K562 (cell line): ENCODE measurements around the gene SLC29A3. TPM values are rescaled to one million over a fixed set of nuclear protein-coding genes. Genes with fewer than 3 reads are reported as not detected.

Experiments used
- BCL6 ChIP-seq: fragments of 250-450 bp; sonication (Bioruptor Pico); IDR thresholded peaks from 2 replicates; pipeline ENCODE4 v1.4.0; 2020
- CEBPG ChIP-seq, 3 experiments: fragments of 200-800 bp in 1 of 3; sonication (Bioruptor generic) in 1 of 3; sonication (generic) in 1 of 3; formaldehyde crosslinking in 1 of 3; IDR thresholded peaks in 2 of 3; conservative IDR thresholded peaks in 1 of 3; 2 replicates each; pipeline versions ENCODE4 v1.6.1 to v1.8.0; 2016 to 2022; ENCODE audit warnings: missing compliant biosample characterization in 2 of 3, missing genetic modification characterization in 2 of 3, mild to moderate bottlenecking in 1 of 3, missing genetic modification reagents in 1 of 3
- COPS2 ChIP-seq: fragments of 450-650 bp; conservative IDR thresholded peaks from 2 replicates; pipeline ENCODE4 v1.6.1; 2016; ENCODE audit warnings: mild to moderate bottlenecking, moderate library complexity
- CREM ChIP-seq: IDR thresholded peaks from 2 replicates; pipeline ENCODE4 v1.6.1; 2014; ENCODE audit warnings: antibody characterized with exemption, low read depth
- CSDE1 ChIP-seq, 2 experiments: fragments of 450-650 bp; IDR thresholded peaks; 2 replicates each; pipeline ENCODE4 v1.6.1; 2016; ENCODE audit warnings: mild to moderate bottlenecking in 1 of 2
- CXXC5 ChIP-seq: fragments of 250-450 bp; sonication (Bioruptor Pico); IDR thresholded peaks from 2 replicates; pipeline ENCODE4 v1.8.0; 2022; ENCODE audit warnings: inconsistent platforms, mild to moderate bottlenecking, moderate library complexity
- JUND ChIP-seq, 2 experiments: IDR thresholded peaks; 2 replicates in 1 of 2; 3 replicates in 1 of 2; pipeline ENCODE4 v1.6.1; 2011; ENCODE audit warnings: borderline replicate concordance in 2 of 2, low read depth in 2 of 2, low read length in 2 of 2, improper control_type of control experiment in 1 of 2, missing biosample characterization in 1 of 2, missing genetic modification characterization in 1 of 2, missing genetic modification reagents in 1 of 2
- KAT2B ChIP-seq: IDR thresholded peaks from one replicate; pipeline ENCODE4 v1.6.1; 2012; ENCODE audit warnings: low read depth, mild to moderate bottlenecking, control low read depth, inconsistent platforms, low read length, moderate library complexity
- MEIS2 ChIP-seq: fragments of 450-650 bp; IDR thresholded peaks from 2 replicates; pipeline ENCODE4 v1.6.1; 2014; ENCODE audit warnings: mild to moderate bottlenecking; ENCODE audit not compliant: partially characterized antibody
- MYBL2 ChIP-seq, 2 experiments: fragments of 450-650 bp in 1 of 2; sonication (generic) in 1 of 2; formaldehyde crosslinking in 1 of 2; IDR thresholded peaks; 2 replicates each; pipeline versions ENCODE4 v1.6.1 to v1.8.1; 2017 to 2022; ENCODE audit warnings: borderline replicate concordance in 1 of 2, inconsistent platforms in 1 of 2, low read depth in 1 of 2, mild to moderate bottlenecking in 1 of 2, missing genetic modification reagents in 1 of 2, moderate library complexity in 1 of 2
- NELFE ChIP-seq: IDR thresholded peaks from 2 replicates; pipeline ENCODE4 v1.6.1; 2011; ENCODE audit warnings: mild to moderate bottlenecking; ENCODE audit not compliant: insufficient read depth, insufficient read length
- RAD51 ChIP-seq: fragments of 450-650 bp; IDR thresholded peaks from 2 replicates; pipeline ENCODE4 v1.7.1; 2016; ENCODE audit warnings: low read depth, mild to moderate bottlenecking, borderline replicate concordance
- RBM14 ChIP-seq: fragments of 200-400 bp; formaldehyde crosslinking; IDR thresholded peaks from 2 replicates; pipeline ENCODE4 v1.6.1; 2018; ENCODE audit warnings: low read depth, mild to moderate bottlenecking, low read length, moderate library complexity, borderline replicate concordance; ENCODE audit not compliant: insufficient read depth
- TCF7 ChIP-seq: sonication (generic); IDR thresholded peaks from 2 replicates; pipeline ENCODE4 v1.6.1; 2016; ENCODE audit warnings: antibody characterized with exemption, borderline replicate concordance
- XRCC3 ChIP-seq: fragments of 450-650 bp; IDR thresholded peaks from 2 replicates; pipeline ENCODE4 v1.6.1; 2017; ENCODE audit warnings: mild to moderate bottlenecking, moderate library complexity
- ZKSCAN3 ChIP-seq: fragments of 250-450 bp; sonication (Bioruptor Pico); IDR thresholded peaks from 2 replicates; pipeline ENCODE4 v1.4.0; 2020
- ZNF140 ChIP-seq: fragments of 250-450 bp; sonication (Bioruptor Pico); IDR thresholded peaks from 2 replicates; pipeline ENCODE4 v1.8.0; 2021; ENCODE audit warnings: moderate library complexity, mild to moderate bottlenecking, inconsistent platforms
- ZNF668 ChIP-seq: fragments of 250-450 bp; sonication (Bioruptor Pico); IDR thresholded peaks from 2 replicates; pipeline ENCODE4 v1.8.0; 2022; ENCODE audit warnings: mild to moderate bottlenecking, inconsistent platforms
- ZSCAN32 ChIP-seq: fragments of 450-650 bp; formaldehyde crosslinking; IDR thresholded peaks from 2 replicates; pipeline ENCODE4 v1.4.0; 2020; ENCODE audit warnings: mild to moderate bottlenecking, moderate library complexity
- polyA plus RNA-seq, 8 experiments: library from polyadenylated mRNA; depleted of rRNA in 4 of 8; stranded (reverse) in 5 of 8; unstranded in 3 of 8; fragments of >200 nt; fragmentation: Nextera tagmentation in 2 of 8; fragmentation: Illumina TruSeq in 1 of 8; extraction: Ambion mirVana in 2 of 8; extraction: Trizol in 1 of 8; gene quantifications; 2 replicates each; pipeline versions ENCODE4 v1.2.1 to v1.2.3, GENCODE V29; 2011 to 2014; ENCODE audit warnings: inconsistent platforms in 1 of 8, missing spikeins in 1 of 8
- total RNA-seq, 7 experiments: library from RNA; depleted of rRNA in 6 of 7; stranded (reverse); fragments of >200 nt in 6 of 7; fragmentation: Illumina TruSeq in 2 of 7; extraction: Trizol in 2 of 7; gene quantifications; 2 replicates each; pipeline versions ENCODE4 v1.2.1 to v1.2.3, GENCODE V29; 2011 to 2021; ENCODE audit warnings: low replicate concordance in 1 of 7
- TF ChIP-seq, protein P1 (sequence below): fragments of 450-650 bp; IDR thresholded peaks from 2 replicates; pipeline ENCODE4 v1.6.1; 2018; ENCODE audit warnings: mild to moderate bottlenecking, low read depth; ENCODE audit not compliant: partially characterized antibody
- TF ChIP-seq, protein P2 (sequence below): fragments of 250-450 bp; sonication (Bioruptor Pico); IDR thresholded peaks from 2 replicates; pipeline ENCODE4 v1.6.1; 2021; ENCODE audit warnings: mild to moderate bottlenecking
- TF ChIP-seq, protein P3 (sequence below): fragments of 200-800 bp; sonication (Bioruptor generic); IDR thresholded peaks from 2 replicates; pipeline ENCODE4 v1.6.1; 2016; ENCODE audit warnings: missing genetic modification characterization, missing compliant biosample characterization

Gene SLC29A3
- total and polyA plus RNA-seq, 9 of the 15 experiments (the other 6 are each of a cell fraction or from before 2014, with no cell fraction given): 2.1 to 10.7 (median 4.6) TPM

DNA sequence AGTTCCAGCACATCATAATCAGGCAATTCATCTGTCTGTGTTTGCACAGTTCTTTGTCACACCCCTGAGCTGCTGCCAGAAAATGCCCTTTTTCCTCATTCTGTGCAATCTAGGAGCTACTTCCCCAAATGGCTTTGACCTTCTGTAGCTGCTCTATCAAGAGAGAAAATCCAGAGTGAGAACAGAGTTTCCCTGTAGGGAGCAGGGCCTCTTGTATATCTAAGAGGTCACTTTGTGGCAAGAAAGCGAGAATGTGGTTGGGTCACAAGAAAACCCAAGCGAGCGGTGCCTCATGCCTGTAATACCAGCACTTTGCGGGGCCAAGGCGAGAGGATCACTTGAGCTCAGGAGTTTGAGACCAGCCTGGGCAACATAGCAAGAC, 24.3 kb downstream of the SLC29A3 start (continued):
- TF ChIP-seq NELFE: no peak
- 0 out of 2 replicates have a peak, but pooled peaks have one; percentile 18 for TF ChIP-seq CREM
- no peak for TF ChIP-seq CSDE1 (IDR thresholded peaks at IDR 0.05)
- TF ChIP-seq XRCC3: no peak
- no peak for TF ChIP-seq JUND (IDR thresholded peaks at IDR 0.05; ENCODE audit: borderline replicate concordance, low read depth, low read length)
- no peak; the same call in 2 of the 3 replicates for TF ChIP-seq JUND (tag; IDR thresholded peaks at IDR 0.05; ENCODE audit: borderline replicate concordance, low read depth, low read length)
- no peak for TF ChIP-seq BCL6 (CRISPR knock-in tag)
- TF ChIP-seq RBM14: no peak
- peak; percentile 55 for TF ChIP-seq MEIS2
- TF ChIP-seq ZSCAN32: no peak
- no peak for TF ChIP-seq COPS2
- TF ChIP-seq CXXC5 (CRISPR knock-in tag): no peak
- TF ChIP-seq, protein P1, sequence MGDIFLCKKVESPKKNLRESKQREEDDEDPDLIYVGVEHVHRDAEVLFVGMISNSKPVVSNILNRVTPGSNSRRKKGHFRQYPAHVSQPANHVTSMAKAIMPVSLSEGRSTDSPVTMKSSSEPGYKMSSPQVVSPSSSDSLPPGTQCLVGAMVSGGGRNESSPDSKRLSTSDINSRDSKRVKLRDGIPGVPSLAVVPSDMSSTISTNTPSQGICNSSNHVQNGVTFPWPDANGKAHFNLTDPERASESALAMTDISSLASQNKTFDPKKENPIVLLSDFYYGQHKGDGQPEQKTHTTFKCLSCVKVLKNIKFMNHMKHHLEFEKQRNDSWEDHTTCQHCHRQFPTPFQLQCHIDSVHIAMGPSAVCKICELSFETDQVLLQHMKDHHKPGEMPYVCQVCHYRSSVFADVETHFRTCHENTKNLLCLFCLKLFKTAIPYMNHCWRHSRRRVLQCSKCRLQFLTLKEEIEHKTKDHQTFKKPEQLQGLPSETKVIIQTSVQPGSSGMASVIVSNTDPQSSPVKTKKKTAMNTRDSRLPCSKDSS: no peak
- TF ChIP-seq TCF7: no peak
- no peak for TF ChIP-seq RAD51
- TF ChIP-seq, protein P2, sequence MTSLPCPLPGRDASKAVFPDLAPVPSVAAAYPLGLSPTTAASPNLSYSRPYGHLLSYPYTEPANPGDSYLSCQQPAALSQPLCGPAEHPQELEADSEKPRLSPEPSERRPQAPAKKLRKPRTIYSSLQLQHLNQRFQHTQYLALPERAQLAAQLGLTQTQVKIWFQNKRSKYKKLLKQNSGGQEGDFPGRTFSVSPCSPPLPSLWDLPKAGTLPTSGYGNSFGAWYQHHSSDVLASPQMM (CRISPR knock-in tag): no peak
- TF ChIP-seq ZKSCAN3 (CRISPR knock-in tag): no peak
- TF ChIP-seq KAT2B: no peak
- TF ChIP-seq ZNF668: no peak
- TF ChIP-seq MYBL2 (IDR thresholded peaks at IDR 0.05; ENCODE audit: low read depth): no peak
- no peak for TF ChIP-seq MYBL2 (CRISPR knock-in tag; IDR thresholded peaks at IDR 0.05; ENCODE audit: borderline replicate concordance)
- TF ChIP-seq, protein P3, sequence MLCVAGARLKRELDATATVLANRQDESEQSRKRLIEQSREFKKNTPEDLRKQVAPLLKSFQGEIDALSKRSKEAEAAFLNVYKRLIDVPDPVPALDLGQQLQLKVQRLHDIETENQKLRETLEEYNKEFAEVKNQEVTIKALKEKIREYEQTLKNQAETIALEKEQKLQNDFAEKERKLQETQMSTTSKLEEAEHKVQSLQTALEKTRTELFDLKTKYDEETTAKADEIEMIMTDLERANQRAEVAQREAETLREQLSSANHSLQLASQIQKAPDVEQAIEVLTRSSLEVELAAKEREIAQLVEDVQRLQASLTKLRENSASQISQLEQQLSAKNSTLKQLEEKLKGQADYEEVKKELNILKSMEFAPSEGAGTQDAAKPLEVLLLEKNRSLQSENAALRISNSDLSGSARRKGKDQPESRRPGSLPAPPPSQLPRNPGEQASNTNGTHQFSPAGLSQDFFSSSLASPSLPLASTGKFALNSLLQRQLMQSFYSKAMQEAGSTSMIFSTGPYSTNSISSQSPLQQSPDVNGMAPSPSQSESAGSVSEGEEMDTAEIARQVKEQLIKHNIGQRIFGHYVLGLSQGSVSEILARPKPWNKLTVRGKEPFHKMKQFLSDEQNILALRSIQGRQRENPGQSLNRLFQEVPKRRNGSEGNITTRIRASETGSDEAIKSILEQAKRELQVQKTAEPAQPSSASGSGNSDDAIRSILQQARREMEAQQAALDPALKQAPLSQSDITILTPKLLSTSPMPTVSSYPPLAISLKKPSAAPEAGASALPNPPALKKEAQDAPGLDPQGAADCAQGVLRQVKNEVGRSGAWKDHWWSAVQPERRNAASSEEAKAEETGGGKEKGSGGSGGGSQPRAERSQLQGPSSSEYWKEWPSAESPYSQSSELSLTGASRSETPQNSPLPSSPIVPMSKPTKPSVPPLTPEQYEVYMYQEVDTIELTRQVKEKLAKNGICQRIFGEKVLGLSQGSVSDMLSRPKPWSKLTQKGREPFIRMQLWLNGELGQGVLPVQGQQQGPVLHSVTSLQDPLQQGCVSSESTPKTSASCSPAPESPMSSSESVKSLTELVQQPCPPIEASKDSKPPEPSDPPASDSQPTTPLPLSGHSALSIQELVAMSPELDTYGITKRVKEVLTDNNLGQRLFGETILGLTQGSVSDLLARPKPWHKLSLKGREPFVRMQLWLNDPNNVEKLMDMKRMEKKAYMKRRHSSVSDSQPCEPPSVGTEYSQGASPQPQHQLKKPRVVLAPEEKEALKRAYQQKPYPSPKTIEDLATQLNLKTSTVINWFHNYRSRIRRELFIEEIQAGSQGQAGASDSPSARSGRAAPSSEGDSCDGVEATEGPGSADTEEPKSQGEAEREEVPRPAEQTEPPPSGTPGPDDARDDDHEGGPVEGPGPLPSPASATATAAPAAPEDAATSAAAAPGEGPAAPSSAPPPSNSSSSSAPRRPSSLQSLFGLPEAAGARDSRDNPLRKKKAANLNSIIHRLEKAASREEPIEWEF (CRISPR knock-in tag): no peak
- no peak for TF ChIP-seq CEBPG (CRISPR knock-in tag; IDR thresholded peaks at IDR 0.05)
- TF ChIP-seq CEBPG (tag; conservative IDR thresholded peaks at IDR 0.05 in 1 of 2, IDR thresholded peaks at IDR 0.05 in 1 of 2): no peak
- TF ChIP-seq ZNF140: no peak
